Lower lobe of right lung (tissue), 2 donors: ENCODE results near the gene NADK. TPM values are rescaled to one million over a fixed set of nuclear protein-coding genes. Genes with fewer than 3 reads are reported as not detected.
"Not testable (repeated sequence)": the region's sequence is repeated elsewhere in the genome, so short reads cannot be mapped to it uniquely, and the experiment has no call there.

Experiments used
- ATAC-seq, 2 donors: fragments of 200-7000 bp; cut with Tn5 transposase; one replicate each; pipeline ENCODE4 v1.9.1; 2020 to 2022; ENCODE audit warnings: mild to moderate bottlenecking in 2 of 2, moderate library complexity in 2 of 2
- DNase-seq: peaks from one replicate; pipeline ENCODE4 v3.0.0-alpha.2; 2020
- H3K27ac ChIP-seq: fragments of 200-600 bp; one replicate; pipeline ENCODE4 v1.8.0; 2022
- H3K27me3 ChIP-seq: fragments of 200-600 bp; one replicate; pipeline ENCODE4 v1.8.0; 2022; ENCODE audit warnings: low read depth
- H3K36me3 ChIP-seq: fragments of 200-600 bp; one replicate; pipeline ENCODE4 v1.8.0; 2022; ENCODE audit warnings: mild to moderate bottlenecking
- H3K4me1 ChIP-seq: fragments of 200-600 bp; one replicate; pipeline ENCODE4 v1.8.0; 2022
- H3K4me3 ChIP-seq: fragments of 200-600 bp; one replicate; pipeline ENCODE4 v1.8.0; 2022; ENCODE audit warnings: mild to moderate bottlenecking
- H3K9me3 ChIP-seq: fragments of 200-600 bp; one replicate; pipeline ENCODE4 v1.8.0; 2022
- CTCF ChIP-seq: fragments of 200-600 bp; IDR thresholded peaks from one replicate; pipeline ENCODE4 v1.8.0; 2022; ENCODE audit warnings: antibody characterized with exemption, mild to moderate bottlenecking
- intact Hi-C: fragments of 100-400 bp; cut with DNase I; formaldehyde crosslinking; loops from one replicate; pipeline ENCODE4 v1.11.0; 2022
- total RNA-seq: library from RNA; stranded (reverse); fragmentation: NEBNext Ultra II Directional; extraction: Animal tissue kit (Norgen Biotek cat#: 25700); gene quantifications from one replicate; pipeline ENCODE4 v1.2.1, GENCODE V29; 2021
- donor health status: DM: no; HTN: yes; CAD: no; lungs with severe emphysema.

The NADK gene
- total RNA-seq, 1 donor from 2014 or later, result 133 TPM

- peaks cover 46% of the 10 kb centered on the region for H3K36me3 ChIP-seq
Observed at GRCh38 chr1:1730870-1731269, 47.4 kb downstream of the NADK start.

GRCh38 chr1:1730230-1730629 is 48.0 kb downstream of the NADK start:
- H3K4me1 ChIP-seq, H3K27me3 ChIP-seq, DNase-seq, intact Hi-C loops, H3K27ac ChIP-seq, H3K4me3 ChIP-seq, ATAC-seq, H3K9me3 ChIP-seq: not testable (repeated sequence)
- H3K36me3 ChIP-seq, result peaks cover 46% of the 10 kb centered on the region

More at GRCh38 chr1:1730870-1731269, 47.4 kb downstream of the NADK start:
- H3K9me3 ChIP-seq, result no peaks in the 10 kb centered on the region
- intact Hi-C loops, result no loop called here
- no peak for TF ChIP-seq CTCF
- no peak overlapping the region for H3K4me3 ChIP-seq
- peaks cover 6% of the 10 kb centered on the region for H3K4me1 ChIP-seq
- ATAC-seq (peak in 1 of 2 donors; percentile 31), DNase-seq (no peak)
- no peak overlapping the region for H3K27ac ChIP-seq
- H3K27me3 ChIP-seq, result no peaks in the 10 kb centered on the region

- H3K4me1 ChIP-seq, H3K9me3 ChIP-seq, DNase-seq, H3K27me3 ChIP-seq, intact Hi-C loops, ATAC-seq, H3K4me3 ChIP-seq, H3K27ac ChIP-seq: not testable (repeated sequence)
- H3K36me3 ChIP-seq, result peaks cover 43% of the 10 kb centered on the region
Observed at GRCh38 chr1:1729116-1729816, 49.0 kb downstream of the NADK start.

GRCh38 chr1:1728308-1729005 is 49.8 kb downstream of the NADK start:
- peak overlapping the region; percentile 53 for H3K27ac ChIP-seq
- H3K27me3 ChIP-seq, ATAC-seq, H3K9me3 ChIP-seq, H3K4me1 ChIP-seq, H3K4me3 ChIP-seq, intact Hi-C loops, DNase-seq: not testable (repeated sequence)
- H3K36me3 ChIP-seq, result peaks cover 36% of the 10 kb centered on the region

- H3K4me1 ChIP-seq, H3K9me3 ChIP-seq, DNase-seq, intact Hi-C loops, H3K4me3 ChIP-seq, H3K27me3 ChIP-seq, H3K27ac ChIP-seq, ATAC-seq: not testable (repeated sequence)
- peaks cover 24% of the 10 kb centered on the region for H3K36me3 ChIP-seq
Observed at GRCh38 chr1:1727131-1727651, 51.1 kb downstream of the NADK start.

- H3K27ac ChIP-seq, H3K9me3 ChIP-seq, DNase-seq, intact Hi-C loops, H3K27me3 ChIP-seq, ATAC-seq, H3K4me3 ChIP-seq, H3K4me1 ChIP-seq: not testable (repeated sequence)
- H3K36me3 ChIP-seq, result peaks cover 22% of the 10 kb centered on the region
Observed at GRCh38 chr1:1726088-1726487, 52.2 kb downstream of the NADK start.

- H3K4me1 ChIP-seq, H3K27me3 ChIP-seq, H3K9me3 ChIP-seq, intact Hi-C loops: not testable (repeated sequence)
- ATAC-seq (peak; percentile 98), DNase-seq (peak; percentile 98)
- TF ChIP-seq CTCF, result peak; percentile 53
- H3K27ac ChIP-seq, result peak within 1 kb of the TSS; percentile 93
- peak within 1 kb of the TSS; percentile 62 for H3K4me3 ChIP-seq
- H3K36me3 ChIP-seq, result peaks cover 29% of the 10 kb centered on the region
Observed at GRCh38 chr1:1724035-1724864, 54.0 kb downstream of the NADK start, which contains the start of gene CDK11A. Gene CDK11A, minus strand, starts transcription at chr1:1724357. Its CDS starts 1,539 bp downstream, at chr1:1722818.
